Endothelial cell of umbilical vein (primary cell): ENCODE measurements around the gene PNLIP. TPM values are rescaled to one million over a fixed set of nuclear protein-coding genes. Genes with fewer than 3 reads are reported as not detected.

ENCODE experiments used
- BruUV-seq: library from RNA; stranded (reverse); fragments of 400-500 nt; replicated peaks from 2 replicates; lab custom pipeline; 2021; lab: Mats Ljungman, UMichigan
- CTCF ChIA-PET: fragments of 300-600, 350-600 bp; sonication (Branson Sonifier 250); formaldehyde crosslinking; loops from one replicate; lab custom pipeline; 2021; ENCODE audit warnings: antibody characterized with exemption, inconsistent platforms; lab: Charles Lee
- POLR2A ChIA-PET: fragments of 300-600, 350-600 bp; sonication (Branson Sonifier 250); formaldehyde crosslinking; loops from one replicate; lab custom pipeline; 2021; ENCODE audit warnings: antibody characterized with exemption, inconsistent platforms; lab: Charles Lee
- DNase-seq: peaks from one replicate; pipeline ENCODE4 v3.0.0-alpha.2; 2011; ENCODE audit warnings: low read depth, low spot score
- FAIRE-seq: peaks from 2 replicates; lab custom pipeline; 2011; peaks lifted over from hg19 to GRCh38; lab: Jason Lieb, UNC
- H2AFZ ChIP-seq: 2 replicates; pipeline ENCODE4 v1.6.0; 2012; ENCODE audit warnings: low read depth, low read length, control low read depth, inconsistent platforms
- H3K27ac ChIP-seq: 2 replicates; pipeline ENCODE4 v1.5.1; 2011; ENCODE audit warnings: low read depth, mild to moderate bottlenecking, control low read depth, low read length, moderate library complexity; ENCODE audit not compliant: insufficient read depth
- H3K27me3 ChIP-seq, 2 experiments: 2 replicates each; pipeline versions ENCODE4 v1.6.0 to v1.6.1; 2011; ENCODE audit warnings: low read length in 2 of 2, mixed read lengths in 1 of 2; ENCODE audit not compliant: control insufficient read depth in 2 of 2, insufficient read depth in 2 of 2
- H3K36me3 ChIP-seq, 2 experiments: 2 replicates in 1 of 2; 3 replicates in 1 of 2; pipeline ENCODE4 v1.5.1; 2011; ENCODE audit warnings: low read length in 2 of 2, mild to moderate bottlenecking in 1 of 2, moderate library complexity in 1 of 2; ENCODE audit not compliant: control insufficient read depth in 2 of 2, insufficient read depth in 2 of 2; ENCODE audit errors: extremely low read depth in 1 of 2
- H3K4me1 ChIP-seq: 3 replicates; pipeline ENCODE4 v1.5.1; 2011; ENCODE audit warnings: mild to moderate bottlenecking, low read length; ENCODE audit not compliant: control insufficient read depth, insufficient read depth; ENCODE audit errors: extremely low read depth
- H3K4me2 ChIP-seq: 2 replicates; pipeline ENCODE4 v1.6.1; 2011; ENCODE audit warnings: low read length, control low read depth, mixed read lengths; ENCODE audit not compliant: insufficient read depth
- H3K4me3 ChIP-seq, 3 experiments: fragments of 200-600 bp in 1 of 3; sonication (generic), shearing (Covaris generic) in 1 of 3; replicated peaks in 1 of 3; 2 replicates each; pipeline ENCODE4 v1.5.1; 2011 to 2016; ENCODE audit warnings: control low read depth in 3 of 3, low read length in 3 of 3, mild to moderate bottlenecking in 2 of 3, inconsistent platforms in 1 of 3, low read depth in 1 of 3, moderate library complexity in 1 of 3; ENCODE audit not compliant: insufficient read depth in 1 of 3
- H3K79me2 ChIP-seq: 2 replicates; pipeline ENCODE4 v1.6.0; 2012; ENCODE audit warnings: low read length, inconsistent platforms; ENCODE audit not compliant: control insufficient read depth, insufficient read depth
- H3K9ac ChIP-seq: replicated peaks from 2 replicates; pipeline ENCODE3; 2011; ENCODE audit warnings: low read length, control low read depth; ENCODE audit not compliant: insufficient read depth; ENCODE audit errors: extremely low read depth
- H3K9me1 ChIP-seq: replicated peaks from 3 replicates; pipeline ENCODE4 v1.6.0; 2011; ENCODE audit warnings: mild to moderate bottlenecking, low read length; ENCODE audit not compliant: control insufficient read depth, insufficient read depth; ENCODE audit errors: extremely low read depth
- H3K9me3 ChIP-seq: replicated peaks from 2 replicates; pipeline ENCODE4 v1.5.1; 2012; ENCODE audit warnings: low read length, inconsistent platforms; ENCODE audit not compliant: control insufficient read depth, insufficient read depth
- H4K20me1 ChIP-seq: replicated peaks from 2 replicates; pipeline ENCODE3; 2011; ENCODE audit warnings: mild to moderate bottlenecking, low read length; ENCODE audit not compliant: control insufficient read depth, insufficient read depth; ENCODE audit errors: extremely low read depth
- EZH2 ChIP-seq: IDR thresholded peaks from 2 replicates; pipeline ENCODE4 v1.6.1; 2012; ENCODE audit warnings: borderline replicate concordance, low read depth, mild to moderate bottlenecking, moderate library complexity, low read length, inconsistent platforms; ENCODE audit not compliant: severe bottlenecking
- FOS ChIP-seq: IDR thresholded peaks from 2 replicates; pipeline ENCODE4 v1.6.1; 2011; ENCODE audit warnings: mild to moderate bottlenecking, low read length, moderate library complexity, borderline replicate concordance; ENCODE audit not compliant: insufficient read depth
- GATA2 ChIP-seq: IDR thresholded peaks from 2 replicates; pipeline ENCODE4 v1.7.0; 2011; ENCODE audit warnings: low read depth, mild to moderate bottlenecking, moderate library complexity, mixed read lengths, low read length; ENCODE audit not compliant: insufficient read length, insufficient read depth
- JUN ChIP-seq: IDR thresholded peaks from 2 replicates; pipeline ENCODE4 v1.6.1; 2011; ENCODE audit warnings: borderline replicate concordance, low read depth; ENCODE audit not compliant: insufficient read length, insufficient read depth
- MYC ChIP-seq: IDR thresholded peaks from one replicate; pipeline ENCODE4 v1.6.1; 2011; ENCODE audit warnings: mild to moderate bottlenecking, low read depth, low read length
- POLR2A ChIP-seq: IDR thresholded peaks from 2 replicates; pipeline ENCODE4 v1.6.1; 2012; ENCODE audit warnings: low read depth, mild to moderate bottlenecking, control low read depth, low read length
- POLR2AphosphoS5 ChIP-seq: IDR thresholded peaks from 2 replicates; pipeline ENCODE4 v1.6.1; 2012; ENCODE audit warnings: low read depth, mild to moderate bottlenecking, control low read depth, low read length, moderate library complexity; ENCODE audit not compliant: insufficient read depth
- dilution Hi-C: fragments of 300-500 bp; cut with MboI; formaldehyde crosslinking; loops from one replicate; pipeline ENCODE4 v1.15.0; 2019; ENCODE audit warnings: low sequenced_read_pairs; ENCODE audit not compliant: extremely low pct_ligation_motif_present
- intact Hi-C: fragments of 100-400 bp; cut with micrococcal nuclease; formaldehyde crosslinking; loops from one replicate; pipeline ENCODE4 v1.10.0; 2022
- polyA plus RNA-seq, 4 experiments: library from polyadenylated mRNA; depleted of rRNA in 3 of 4; stranded (reverse) in 3 of 4; unstranded in 1 of 4; fragments of >200 nt; gene quantifications; 2 replicates each; pipeline versions ENCODE4 v1.2.1 to v1.2.3, GENCODE V29; 2011 to 2012; ENCODE audit warnings: missing spikeins in 1 of 4
- total RNA-seq: library from RNA; stranded (reverse); gene quantifications from 2 replicates; pipeline ENCODE4 v1.2.3, GENCODE V29; 2021
- TF ChIP-seq, protein P1 (sequence below), 2 donors: IDR thresholded peaks; 1 replicate in 1 of 2; 2 replicates in 1 of 2; pipeline ENCODE4 v1.5.1; 2011; ENCODE audit warnings: low read length in 2 of 2, mild to moderate bottlenecking in 2 of 2, moderate library complexity in 2 of 2, control low read depth in 1 of 2, inconsistent platforms in 1 of 2, low read depth in 1 of 2; ENCODE audit not compliant: insufficient read depth in 1 of 2; ENCODE audit errors: extremely low read depth in 1 of 2
- TF ChIP-seq, protein P2 (sequence below): IDR thresholded peaks from 2 replicates; pipeline ENCODE4 v1.6.1; 2011; ENCODE audit not compliant: insufficient read depth, insufficient read length

PNLIP gene
- total and polyA plus RNA-seq, 2 donors (not counting 3 experiments of a cell fraction or from before 2014, with no cell fraction given) = not detected

DNA sequence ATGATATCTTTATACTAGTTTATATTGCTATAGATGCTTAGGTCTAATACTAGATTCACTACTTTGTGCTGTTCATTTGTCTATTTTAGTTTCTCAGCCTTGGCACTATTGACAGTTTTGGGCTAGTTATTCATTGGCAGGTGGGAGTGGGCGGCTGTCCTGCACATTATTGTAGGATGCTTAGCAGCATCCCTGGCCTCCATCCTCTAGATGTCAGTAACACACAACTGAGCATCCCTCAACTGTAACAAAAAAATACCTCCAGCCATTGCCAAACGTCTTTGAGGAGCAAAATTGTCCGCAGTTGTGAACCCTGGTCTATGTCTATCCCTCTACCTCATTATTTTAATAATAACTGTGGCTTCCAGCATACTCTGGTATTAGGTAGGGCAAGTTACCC, 34.4 kb upstream of the PNLIP start:
- dilution Hi-C loops (no loop called here), intact Hi-C loops (no loop called here)
- Histone ChIP-seq H3K9me1 (no peaks in the 10 kb centered on the region), H3K4me3 (no peak overlapping the region), H3K27me3 (no peaks in the 10 kb centered on the region), H3K27ac (no peak overlapping the region), H3K9ac (no peak overlapping the region), H3K9me3 (no peaks in the 10 kb centered on the region), H3K4me1 (no peaks in the 10 kb centered on the region), H3K79me2 (no peaks in the 10 kb centered on the region), H2AFZ (no peak overlapping the region), H3K36me3 (no peaks in the 10 kb centered on the region), H4K20me1 (no peaks in the 10 kb centered on the region), H3K4me2 (no peak overlapping the region)
- ChIA-PET CTCF (no interaction called here), POLR2A (no interaction called here)
- no TSS peak for BruUV-seq
- FAIRE-seq (no peak), DNase-seq (no peak)
- no peak for TF ChIP-seq POLR2A
- no peak for TF ChIP-seq GATA2
- TF ChIP-seq, protein P1, sequence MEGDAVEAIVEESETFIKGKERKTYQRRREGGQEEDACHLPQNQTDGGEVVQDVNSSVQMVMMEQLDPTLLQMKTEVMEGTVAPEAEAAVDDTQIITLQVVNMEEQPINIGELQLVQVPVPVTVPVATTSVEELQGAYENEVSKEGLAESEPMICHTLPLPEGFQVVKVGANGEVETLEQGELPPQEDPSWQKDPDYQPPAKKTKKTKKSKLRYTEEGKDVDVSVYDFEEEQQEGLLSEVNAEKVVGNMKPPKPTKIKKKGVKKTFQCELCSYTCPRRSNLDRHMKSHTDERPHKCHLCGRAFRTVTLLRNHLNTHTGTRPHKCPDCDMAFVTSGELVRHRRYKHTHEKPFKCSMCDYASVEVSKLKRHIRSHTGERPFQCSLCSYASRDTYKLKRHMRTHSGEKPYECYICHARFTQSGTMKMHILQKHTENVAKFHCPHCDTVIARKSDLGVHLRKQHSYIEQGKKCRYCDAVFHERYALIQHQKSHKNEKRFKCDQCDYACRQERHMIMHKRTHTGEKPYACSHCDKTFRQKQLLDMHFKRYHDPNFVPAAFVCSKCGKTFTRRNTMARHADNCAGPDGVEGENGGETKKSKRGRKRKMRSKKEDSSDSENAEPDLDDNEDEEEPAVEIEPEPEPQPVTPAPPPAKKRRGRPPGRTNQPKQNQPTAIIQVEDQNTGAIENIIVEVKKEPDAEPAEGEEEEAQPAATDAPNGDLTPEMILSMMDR (IDR thresholded peaks at IDR 0.05; ENCODE audit: extremely low read depth in 1 of 2, insufficient read depth in 1 of 2, low read depth in 1 of 2, low read length in 2 of 2) = no peak
- no peak for TF ChIP-seq POLR2AphosphoS5
- TF ChIP-seq MYC = no peak
- no peak for TF ChIP-seq JUN
- TF ChIP-seq EZH2 = no peak
- TF ChIP-seq, protein P2, sequence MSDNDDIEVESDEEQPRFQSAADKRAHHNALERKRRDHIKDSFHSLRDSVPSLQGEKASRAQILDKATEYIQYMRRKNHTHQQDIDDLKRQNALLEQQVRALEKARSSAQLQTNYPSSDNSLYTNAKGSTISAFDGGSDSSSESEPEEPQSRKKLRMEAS = no peak
- TF ChIP-seq FOS = no peak
